ENCODE measurements around the gene ZCCHC13. TPM values are rescaled to one million over a fixed set of nuclear protein-coding genes. Genes with fewer than 3 reads are reported as not detected.
"Not testable (repeated sequence)": the region's sequence is repeated elsewhere in the genome, so short reads cannot be mapped to it uniquely, and the experiment has no call there.

The ZCCHC13 gene
- total RNA-seq, 2 experiments from 2014 or later = not detected

DNA sequence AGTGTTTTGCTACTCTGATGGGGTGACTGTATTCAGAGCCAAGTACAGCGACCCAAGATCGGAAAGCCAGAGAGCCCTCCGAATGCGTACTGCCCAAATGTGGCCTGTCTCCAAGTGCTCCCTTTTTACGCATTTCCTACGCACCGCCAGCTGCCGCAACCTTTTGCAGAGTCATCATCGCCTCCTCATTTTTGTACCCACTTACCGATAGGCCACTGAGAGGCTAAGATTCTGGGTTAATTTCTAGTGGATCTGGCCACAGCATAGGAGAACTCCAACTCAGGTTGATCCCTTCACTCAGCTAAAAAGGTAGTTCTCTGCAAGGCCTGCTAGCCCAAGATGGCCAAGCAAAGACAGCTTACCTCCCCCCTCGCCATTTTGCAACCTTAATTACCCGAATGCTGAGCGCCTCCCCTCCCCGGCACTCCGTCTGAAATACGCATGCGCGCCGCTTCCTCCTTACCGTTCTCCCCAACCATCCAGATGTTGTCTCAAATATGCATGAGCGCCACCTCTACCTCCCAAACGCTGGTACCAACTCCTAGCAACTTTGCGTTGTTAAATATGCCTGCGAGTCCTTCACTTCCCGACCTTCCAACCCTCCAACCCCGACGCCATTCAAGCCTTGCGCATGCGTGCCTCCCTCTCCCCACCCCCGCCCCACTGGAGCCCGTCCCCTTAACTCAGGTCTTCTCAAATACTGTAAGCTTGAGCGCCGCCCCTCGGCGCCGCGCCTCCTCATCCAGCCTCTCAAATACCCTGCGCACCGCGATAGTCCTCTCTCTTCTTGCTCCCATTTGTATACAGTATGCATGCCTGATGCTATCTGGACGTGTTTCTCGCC is 11.8 kb upstream of the ZCCHC13 start:
- CTCF ChIA-PET = interaction anchor here (1.3 kb wide), 1 partner anchor 53 kb away, joined by 3 read pairs; no protein-coding TSS in a partner anchor
- H3K4me3 Mint-ChIP-seq = peak overlapping the region; percentile 86
- no peaks in the 10 kb centered on the region for H3K9me3 Mint-ChIP-seq (ENCODE audit: low read depth)
- peak overlapping the region; percentile 98 for H3K27ac Mint-ChIP-seq
- ATAC-seq (peak; percentile 91), DNase-seq (peak; percentile 86)
- peaks cover 13% of the 10 kb centered on the region for H3K36me3 Mint-ChIP-seq
- no peaks in the 10 kb centered on the region for H3K27me3 Mint-ChIP-seq
- peaks cover 16% of the 10 kb centered on the region for H3K4me1 Mint-ChIP-seq

- peaks cover 12% of the 10 kb centered on the region for H3K36me3 Mint-ChIP-seq
- peaks cover 1% of the 10 kb centered on the region for H3K9me3 Mint-ChIP-seq (ENCODE audit: low read depth)
- peaks cover 19% of the 10 kb centered on the region for H3K4me1 Mint-ChIP-seq
- ATAC-seq (no peak), DNase-seq (no peak)
- H3K27me3 Mint-ChIP-seq = no peaks in the 10 kb centered on the region
- H3K27ac Mint-ChIP-seq = peak overlapping the region; percentile 98
- H3K4me3 Mint-ChIP-seq = peak overlapping the region; percentile 86
- CTCF ChIA-PET = interaction anchor here (1.3 kb wide), 1 partner anchor 52 kb away, joined by 3 read pairs; no protein-coding TSS in a partner anchor
Observed at GRCh38 chrX:74292808-74293123, 11.2 kb upstream of the ZCCHC13 start.

- H3K36me3 Mint-ChIP-seq = peaks cover 8% of the 10 kb centered on the region
- DNase-seq (peak; percentile 73), ATAC-seq (peak; percentile 43)
- H3K4me3 Mint-ChIP-seq = peak overlapping the region; percentile 86
- CTCF ChIA-PET = no interaction called here
- no peaks in the 10 kb centered on the region for H3K27me3 Mint-ChIP-seq
- H3K4me1 Mint-ChIP-seq = peaks cover 21% of the 10 kb centered on the region
- H3K9me3 Mint-ChIP-seq (ENCODE audit: low read depth) = peaks cover 2% of the 10 kb centered on the region
- peak overlapping the region; percentile 72 for H3K27ac Mint-ChIP-seq
Observed at GRCh38 chrX:74293343-74293946, 10.5 kb upstream of the ZCCHC13 start.

DNA sequence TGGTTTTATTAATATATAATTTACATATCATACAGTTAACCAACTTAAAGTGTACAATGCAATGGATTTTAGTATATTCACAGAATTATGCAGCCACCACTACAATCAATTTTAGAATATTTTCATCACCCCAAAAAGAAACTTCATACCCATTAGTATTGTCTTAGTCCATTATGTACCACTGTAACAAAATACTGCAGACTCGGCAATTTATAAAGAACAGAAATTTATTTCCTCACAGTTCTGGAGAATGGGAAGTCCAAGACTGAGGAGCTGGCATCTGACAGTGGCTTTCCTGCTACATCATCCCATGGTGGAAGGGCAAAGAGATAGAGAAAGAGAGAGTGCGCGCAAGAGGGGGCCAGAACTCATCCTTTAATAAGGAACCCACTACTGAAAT is 8.9 kb upstream of the ZCCHC13 start:
- CTCF ChIA-PET = no interaction called here

GRCh38 chrX:74297766-74298165 is 6.2 kb upstream of the ZCCHC13 start:
- H3K9me3 Mint-ChIP-seq (ENCODE audit: low read depth) = peaks cover 2% of the 10 kb centered on the region
- H3K4me1 Mint-ChIP-seq = peaks cover 13% of the 10 kb centered on the region
- DNase-seq = no peak
- no peaks in the 10 kb centered on the region for H3K36me3 Mint-ChIP-seq
- no peak for ATAC-seq
- no peaks in the 10 kb centered on the region for H3K27me3 Mint-ChIP-seq
- H3K27ac Mint-ChIP-seq = peak overlapping the region; percentile 41
- no peak overlapping the region for H3K4me3 Mint-ChIP-seq
- CTCF ChIA-PET = no interaction called here

More for the DNA sequence above, 8.9 kb upstream of the ZCCHC13 start:
- H3K27ac Mint-ChIP-seq = no peak overlapping the region
- H3K4me3 Mint-ChIP-seq = no peak overlapping the region
- H3K27me3 Mint-ChIP-seq = no peaks in the 10 kb centered on the region
- peaks cover 2% of the 10 kb centered on the region for H3K9me3 Mint-ChIP-seq (ENCODE audit: low read depth)
- peaks cover 5% of the 10 kb centered on the region for H3K36me3 Mint-ChIP-seq
- peaks cover 13% of the 10 kb centered on the region for H3K4me1 Mint-ChIP-seq
- no peak for ATAC-seq
- DNase-seq = no peak

DNA sequence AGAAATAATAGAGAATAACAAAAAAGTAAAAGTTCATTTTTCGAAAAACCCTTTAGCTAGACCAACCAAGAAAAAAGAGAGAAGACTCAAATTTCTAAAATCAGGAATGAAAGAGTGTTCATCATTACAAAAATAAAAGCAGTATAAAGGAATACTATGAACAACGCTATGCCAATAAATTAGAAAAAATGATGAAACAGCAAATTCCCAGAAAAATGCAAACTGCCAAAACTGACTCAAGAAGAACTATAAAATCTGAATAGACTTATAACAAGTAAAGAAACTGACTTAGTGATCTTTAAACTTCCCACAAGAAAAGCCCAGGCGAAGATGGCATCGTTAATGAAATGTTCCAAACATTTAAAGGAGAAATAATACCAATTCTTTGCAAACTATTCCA is 3.1 kb upstream of the ZCCHC13 start:
- no peak overlapping the region for H3K4me3 Mint-ChIP-seq
- CTCF ChIA-PET = no interaction called here
- no peak overlapping the region for H3K27ac Mint-ChIP-seq
- DNase-seq = no peak
- peaks cover 8% of the 10 kb centered on the region for H3K4me1 Mint-ChIP-seq
- no peaks in the 10 kb centered on the region for H3K27me3 Mint-ChIP-seq
- peaks cover 2% of the 10 kb centered on the region for H3K9me3 Mint-ChIP-seq (ENCODE audit: low read depth)
- ATAC-seq = no peak
- no peaks in the 10 kb centered on the region for H3K36me3 Mint-ChIP-seq

DNA sequence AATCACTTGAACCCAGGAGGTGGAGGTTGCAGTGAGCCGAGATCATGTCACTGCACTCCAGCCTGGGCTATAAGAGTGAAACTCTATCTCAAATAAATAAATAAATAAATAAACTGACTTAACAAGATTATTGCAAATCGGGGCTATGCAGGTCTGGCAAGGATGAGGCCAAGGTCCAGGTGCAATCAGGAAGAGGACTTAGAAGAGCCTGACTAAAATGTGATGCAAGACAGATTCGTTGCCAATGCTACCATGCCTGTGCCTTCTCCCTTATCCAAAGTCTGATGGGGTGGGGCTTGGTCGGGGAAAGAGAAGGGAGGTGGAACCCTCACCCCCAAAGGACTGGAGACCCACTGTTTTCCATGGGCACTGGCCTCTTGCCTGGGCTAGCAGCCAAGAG is 14.7 kb downstream of the ZCCHC13 start:
- no peaks in the 10 kb centered on the region for H3K27me3 Mint-ChIP-seq
- H3K4me3 Mint-ChIP-seq = no peak overlapping the region
- ATAC-seq (no peak), DNase-seq (no peak)
- CTCF ChIA-PET = no interaction called here
- no peaks in the 10 kb centered on the region for H3K4me1 Mint-ChIP-seq
- H3K9me3 Mint-ChIP-seq (ENCODE audit: low read depth) = no peaks in the 10 kb centered on the region
- no peaks in the 10 kb centered on the region for H3K36me3 Mint-ChIP-seq
- H3K27ac Mint-ChIP-seq = no peak overlapping the region

GRCh38 chrX:74319321-74319720 is 15.3 kb downstream of the ZCCHC13 start:
- H3K36me3 Mint-ChIP-seq; H3K27me3 Mint-ChIP-seq; ATAC-seq; H3K27ac Mint-ChIP-seq; H3K9me3 Mint-ChIP-seq (ENCODE audit: low read depth); H3K4me1 Mint-ChIP-seq; H3K4me3 Mint-ChIP-seq; CTCF ChIA-PET; DNase-seq: not testable (repeated sequence)

- Mint-ChIP-seq H3K36me3 (no peaks in the 10 kb centered on the region), H3K4me3 (no peak overlapping the region), H3K9me3 (ENCODE audit: low read depth) (no peaks in the 10 kb centered on the region), H3K4me1 (no peaks in the 10 kb centered on the region), H3K27me3 (no peaks in the 10 kb centered on the region), H3K27ac (no peak overlapping the region)
- DNase-seq = no peak
- no peak for ATAC-seq
- CTCF ChIA-PET = no interaction called here
Observed at GRCh38 chrX:74321191-74321590, 17.2 kb downstream of the ZCCHC13 start.

DNA sequence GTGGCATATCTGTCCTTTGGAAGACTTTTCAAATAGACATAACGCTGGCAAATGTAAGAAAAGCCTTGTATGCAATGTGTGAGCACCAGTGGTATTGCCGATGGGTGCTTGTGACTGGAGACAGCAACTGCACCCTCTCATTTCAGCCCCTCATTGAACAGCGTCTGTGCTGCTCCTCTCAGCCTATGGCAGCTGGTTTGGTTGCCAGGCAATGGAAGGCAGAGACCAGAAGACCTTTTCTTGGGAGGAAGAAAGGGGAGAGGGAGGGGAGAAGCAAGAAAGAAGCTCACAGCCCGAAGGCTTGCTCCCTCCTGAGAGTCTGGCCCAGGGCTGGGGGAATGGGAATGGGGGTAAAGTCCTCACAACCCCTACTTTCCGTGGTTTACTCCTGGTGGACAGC is 20.2 kb downstream of the ZCCHC13 start:
- H3K36me3 Mint-ChIP-seq = no peaks in the 10 kb centered on the region
- no peak for ATAC-seq
- DNase-seq = no peak
- H3K27ac Mint-ChIP-seq = no peak overlapping the region
- H3K9me3 Mint-ChIP-seq (ENCODE audit: low read depth) = no peaks in the 10 kb centered on the region
- H3K4me3 Mint-ChIP-seq = no peak overlapping the region
- no peaks in the 10 kb centered on the region for H3K27me3 Mint-ChIP-seq
- CTCF ChIA-PET = no interaction called here
- no peaks in the 10 kb centered on the region for H3K4me1 Mint-ChIP-seq

DNA sequence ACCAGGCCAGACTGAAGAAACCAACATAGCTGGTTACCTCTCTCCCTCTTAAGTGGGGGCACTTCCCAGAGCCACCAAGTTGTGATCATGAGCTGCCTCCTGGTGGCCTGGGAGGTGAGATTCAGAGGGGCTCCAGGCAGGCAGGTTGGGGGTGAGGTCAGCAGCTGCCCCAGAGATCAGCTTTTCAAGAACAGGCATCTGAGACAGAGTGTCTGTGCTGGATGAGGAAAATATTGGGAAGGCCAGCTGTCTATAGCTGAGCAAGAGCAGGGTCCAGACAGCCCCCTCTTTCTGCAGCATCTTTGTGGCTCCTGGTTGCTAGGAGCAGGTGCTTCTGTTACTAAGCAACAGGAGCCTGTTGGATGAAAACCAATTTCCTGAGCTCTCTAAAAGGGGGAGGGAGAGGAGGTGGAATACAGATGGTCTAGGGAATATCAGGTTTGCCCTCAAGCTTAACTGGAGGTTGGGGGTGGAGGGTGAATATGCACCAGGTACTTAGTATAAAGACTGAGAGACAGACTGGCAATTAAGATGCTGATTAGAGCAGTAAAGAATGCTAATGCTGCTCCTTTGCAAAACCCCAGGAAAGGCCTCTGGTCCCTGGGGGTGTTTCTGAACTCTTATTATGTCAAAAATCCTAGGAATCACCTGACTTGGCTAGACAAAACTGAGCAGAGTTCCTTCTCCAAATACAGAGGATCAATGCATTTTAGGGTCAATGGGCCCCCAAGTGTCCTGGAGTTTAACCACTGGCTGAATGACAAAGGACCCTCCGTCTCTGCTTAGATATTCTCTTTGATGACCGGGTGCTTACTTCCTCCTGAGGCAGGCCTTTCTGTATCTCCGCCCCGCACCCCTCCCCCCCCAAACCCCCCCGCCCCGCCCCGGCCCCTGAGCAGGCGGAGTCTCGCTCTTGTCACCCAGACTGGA is 21.4 kb downstream of the ZCCHC13 start:
- CTCF ChIA-PET = no interaction called here

DNA sequence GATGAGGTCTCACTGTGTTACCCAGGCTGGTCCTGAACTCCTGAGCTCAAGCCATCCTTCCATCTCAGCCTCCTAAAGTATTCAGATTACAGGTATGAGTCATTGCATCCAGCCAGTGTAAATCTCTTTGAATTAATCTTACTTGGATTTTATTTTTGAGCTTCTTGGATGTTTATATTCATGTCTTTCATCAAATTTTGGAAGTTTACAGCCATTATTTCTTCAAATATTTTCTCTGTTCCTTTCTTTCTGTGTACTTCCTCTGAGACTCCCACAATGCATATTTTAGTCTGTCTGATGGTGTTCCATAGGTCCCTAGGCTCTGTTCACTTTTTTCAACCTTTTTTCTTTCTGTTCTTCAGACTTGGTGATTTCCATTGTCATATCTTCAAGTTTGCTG is 34.9 kb downstream of the ZCCHC13 start:
- Mint-ChIP-seq H3K27me3 (peaks cover 11% of the 10 kb centered on the region), H3K4me1 (peaks cover under 1% of the 10 kb centered on the region), H3K9me3 (ENCODE audit: low read depth) (no peaks in the 10 kb centered on the region), H3K36me3 (no peaks in the 10 kb centered on the region), H3K4me3 (no peak overlapping the region), H3K27ac (no peak overlapping the region)
- ATAC-seq = no peak
- CTCF ChIA-PET = no interaction called here
- DNase-seq = no peak

More for the DNA sequence above, 21.4 kb downstream of the ZCCHC13 start:
- Mint-ChIP-seq H3K36me3 (no peaks in the 10 kb centered on the region), H3K27me3 (no peaks in the 10 kb centered on the region), H3K9me3 (ENCODE audit: low read depth) (no peaks in the 10 kb centered on the region), H3K4me1 (no peaks in the 10 kb centered on the region), H3K4me3 (no peak overlapping the region), H3K27ac (no peak overlapping the region)
- no peak for ATAC-seq
- DNase-seq = no peak

GRCh38 chrX:74340051-74340450 is 36.1 kb downstream of the ZCCHC13 start:
- peaks cover 11% of the 10 kb centered on the region for H3K27me3 Mint-ChIP-seq
- H3K9me3 Mint-ChIP-seq (ENCODE audit: low read depth) = no peaks in the 10 kb centered on the region
- ATAC-seq (no peak), DNase-seq (no peak)
- H3K36me3 Mint-ChIP-seq = no peaks in the 10 kb centered on the region
- H3K4me3 Mint-ChIP-seq = no peak overlapping the region
- peaks cover 3% of the 10 kb centered on the region for H3K4me1 Mint-ChIP-seq
- H3K27ac Mint-ChIP-seq = no peak overlapping the region
- CTCF ChIA-PET = no interaction called here
